NCI-H2107 (cell line): ENCODE measurements around the gene SNX9.
"Not testable (repeated sequence)": the region's sequence is repeated elsewhere in the genome, so short reads cannot be mapped to it uniquely, and the experiment has no call there.

ENCODE experiments used
- DNase-seq: peaks from one replicate; lab custom pipeline; 2025; lab: John Stamatoyannopoulos, UW

Gene SNX9

DNA sequence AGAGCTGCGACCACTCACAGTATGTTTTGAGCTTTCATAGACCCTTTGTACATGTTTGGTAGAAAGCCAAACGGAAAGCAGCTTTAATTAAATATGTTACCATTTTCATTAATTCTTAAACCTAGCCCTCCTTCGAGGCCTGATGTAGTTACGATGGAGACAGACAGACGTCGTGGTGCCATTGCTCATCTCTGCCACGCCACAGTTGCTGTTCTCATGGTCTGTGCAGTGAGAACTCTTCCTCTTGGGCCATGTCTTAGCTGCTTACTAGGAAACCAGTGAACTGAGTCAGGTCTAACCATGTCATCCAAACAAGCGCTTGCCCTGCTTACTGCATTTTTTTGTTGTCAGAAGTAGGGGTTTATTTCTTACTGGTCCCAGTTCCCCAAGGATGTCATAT lies 62.8 kb downstream of the SNX9 start:
- DNase-seq = no peak

DNA sequence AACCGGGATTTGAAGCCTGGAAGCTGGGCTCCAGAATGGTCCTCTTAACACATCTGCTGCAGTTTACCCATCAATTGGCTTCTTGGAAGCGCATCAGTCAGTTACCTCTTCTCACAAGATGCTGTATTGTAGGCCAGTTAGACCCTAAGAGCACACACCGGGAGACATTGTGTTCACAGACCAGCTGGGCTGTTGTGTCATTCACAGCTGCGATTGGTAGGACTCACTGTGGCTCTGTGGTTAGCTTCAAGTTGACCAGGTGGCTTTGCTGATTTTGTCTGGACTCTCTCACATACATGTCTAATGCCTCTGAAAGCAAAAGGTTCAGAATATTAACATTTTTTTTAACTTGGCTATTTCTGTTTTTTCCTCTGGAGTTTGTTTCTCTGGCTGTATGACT lies 64.8 kb downstream of the SNX9 start:
- DNase-seq = no peak

DNA sequence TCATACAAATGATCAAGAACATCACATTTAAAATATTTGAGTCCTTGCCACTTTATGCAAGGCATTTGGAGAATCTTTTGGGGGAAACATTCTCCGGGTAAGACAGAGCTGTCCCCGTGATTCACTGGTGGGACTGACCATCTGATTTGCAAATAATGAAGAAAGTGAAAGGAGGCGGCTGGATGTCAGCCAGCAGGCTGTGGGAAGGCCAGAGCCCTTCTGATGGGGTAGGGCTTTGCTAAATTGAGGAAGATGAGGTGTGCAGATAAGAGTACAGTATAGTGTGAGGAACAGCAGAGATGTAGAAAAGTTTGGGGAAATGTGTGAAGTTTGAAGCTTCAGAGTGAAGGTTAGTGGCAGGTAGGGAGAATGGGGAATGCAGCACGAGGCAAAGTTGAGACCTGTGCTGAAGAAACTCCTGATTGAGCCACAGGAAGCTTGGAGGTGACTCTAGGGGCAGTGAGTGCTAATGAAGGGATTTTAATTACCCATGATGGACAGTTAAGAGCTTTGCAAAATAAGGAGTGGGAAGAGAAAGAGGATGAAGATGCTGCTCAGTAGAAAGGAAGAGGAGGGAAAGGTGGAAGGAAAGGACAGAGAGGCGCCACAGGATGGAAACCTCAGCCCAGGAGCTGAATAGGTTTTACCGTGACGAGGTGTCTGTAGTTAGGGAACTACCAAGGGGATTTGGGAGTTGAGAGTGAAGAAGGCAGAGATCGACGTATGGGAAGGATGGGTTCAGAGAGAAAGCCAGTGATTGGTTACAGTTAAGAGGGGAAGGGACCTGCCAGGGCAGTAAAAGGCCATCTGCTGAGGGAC lies 68.7 kb downstream of the SNX9 start:
- DNase-seq = no peak

DNA sequence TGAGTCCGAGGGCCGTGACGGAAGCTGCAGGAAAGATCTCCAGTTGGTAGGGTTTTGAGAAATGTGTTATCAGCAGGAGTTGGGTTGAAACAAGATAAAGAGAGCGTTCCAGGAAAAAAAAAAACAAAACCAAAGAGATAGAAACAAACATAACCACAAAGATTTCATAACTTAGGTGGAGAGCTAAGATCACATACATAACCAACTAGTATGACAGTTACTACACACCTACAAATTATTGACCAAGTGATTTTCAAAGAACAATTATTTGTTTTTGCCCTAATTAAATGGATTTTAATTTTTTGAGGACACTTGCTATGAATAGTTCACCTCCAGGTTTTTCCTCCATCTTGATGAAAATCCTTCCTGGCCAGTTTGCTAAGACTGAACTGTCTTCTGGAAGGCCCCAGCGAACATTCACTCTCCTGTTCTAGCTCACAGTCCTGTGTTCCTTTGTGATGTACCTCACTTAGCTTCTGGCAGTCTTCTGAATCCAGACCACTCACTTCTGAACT lies 69.4 kb downstream of the SNX9 start:
- DNase-seq = no peak

DNA sequence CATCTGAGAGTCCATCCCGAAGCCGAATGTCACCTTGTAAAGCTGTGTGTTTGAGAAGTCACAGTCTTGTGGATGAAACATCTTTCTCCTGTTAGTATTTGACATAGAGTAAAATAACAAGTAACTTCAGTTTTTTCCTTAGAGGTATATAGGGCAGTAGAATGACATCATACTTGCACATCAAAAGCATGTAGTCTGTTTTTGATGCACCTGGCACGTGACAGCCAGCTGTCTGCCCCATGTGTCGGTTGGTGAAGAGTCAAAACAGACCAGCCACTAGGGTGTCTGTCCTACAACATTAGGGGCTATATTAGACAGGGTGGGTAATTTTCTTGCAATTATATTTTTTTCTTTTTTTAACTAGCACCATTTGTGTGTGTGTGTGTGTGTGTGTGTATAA lies 70.2 kb downstream of the SNX9 start:
- DNase-seq = no peak

DNA sequence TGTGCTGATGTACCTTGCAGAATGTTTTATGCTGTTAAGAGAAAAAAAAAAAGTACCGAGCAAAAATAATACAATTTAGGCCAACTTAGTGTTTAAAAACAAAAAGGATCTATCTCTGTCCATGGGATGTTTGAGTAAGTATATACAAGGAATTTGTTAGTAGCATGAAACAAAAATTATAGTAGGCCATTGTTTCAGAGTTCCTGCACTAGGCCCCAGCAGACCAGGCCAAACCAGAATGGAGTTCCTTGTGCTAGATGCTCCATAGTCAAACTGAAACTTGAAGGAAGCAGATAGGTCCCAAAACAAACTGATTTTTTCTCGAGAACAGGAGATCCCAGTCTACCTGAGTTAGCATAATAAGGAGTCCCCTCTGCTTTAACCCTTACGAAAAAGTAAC lies 72.5 kb downstream of the SNX9 start:
- no peak for DNase-seq

DNA sequence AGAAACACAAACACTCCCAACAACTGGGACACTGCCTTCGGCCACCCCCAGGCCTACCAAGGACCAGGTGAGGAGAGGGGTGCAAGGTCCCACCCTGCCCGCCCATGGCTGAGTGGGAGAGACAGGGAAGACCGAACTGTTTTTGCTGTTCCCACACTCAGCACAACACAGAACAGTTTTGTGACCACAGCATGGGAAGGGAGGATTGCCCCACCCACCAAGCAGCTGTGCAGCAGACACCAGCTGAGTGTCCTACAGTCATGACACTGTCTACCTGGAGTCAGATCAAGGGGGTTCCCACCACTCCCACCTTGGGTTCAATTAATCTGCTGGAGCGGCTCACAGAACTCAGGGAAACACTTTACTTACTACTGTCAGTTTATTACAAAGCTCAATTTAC lies 73.9 kb downstream of the SNX9 start:
- DNase-seq = no peak

DNA sequence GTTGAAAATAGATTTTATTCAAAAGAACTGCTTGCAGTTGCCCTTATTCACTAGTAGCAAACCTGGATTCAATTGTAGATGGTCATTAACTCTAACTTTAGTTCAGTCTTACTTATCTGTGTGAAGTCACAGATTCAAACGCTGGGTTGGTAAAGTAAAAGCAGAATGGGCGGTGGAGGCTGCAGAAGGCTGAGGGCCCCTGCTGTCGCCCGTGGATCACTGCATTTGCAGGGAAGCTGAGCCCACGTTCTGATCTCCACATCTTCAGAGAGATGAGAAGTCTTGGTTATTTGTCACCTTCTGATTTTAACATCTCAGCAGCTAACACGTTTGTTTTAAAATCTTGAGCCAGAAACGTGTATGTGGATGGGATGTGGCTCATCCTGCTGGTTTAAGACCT lies 75.1 kb downstream of the SNX9 start:
- no peak for DNase-seq

DNA sequence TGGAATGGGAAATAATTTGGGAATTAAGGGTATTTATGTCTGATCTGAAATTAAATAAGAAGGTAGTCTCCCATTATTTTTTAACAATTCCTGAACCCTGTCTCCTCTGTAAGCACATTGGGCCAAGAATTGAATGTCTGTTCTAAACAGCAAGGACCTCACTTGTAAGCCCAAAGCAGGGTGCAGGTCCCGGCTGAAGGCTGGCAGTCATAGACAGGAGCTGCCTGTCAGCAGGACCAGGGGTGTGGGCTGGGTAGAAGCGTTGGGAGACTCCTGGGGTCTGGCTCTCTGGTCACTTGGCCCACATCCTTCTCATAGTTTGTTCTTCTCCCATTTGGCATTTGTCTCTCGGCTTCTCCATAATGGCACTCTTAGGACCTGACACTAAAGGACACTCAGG lies 75.6 kb downstream of the SNX9 start:
- DNase-seq = no peak

DNA sequence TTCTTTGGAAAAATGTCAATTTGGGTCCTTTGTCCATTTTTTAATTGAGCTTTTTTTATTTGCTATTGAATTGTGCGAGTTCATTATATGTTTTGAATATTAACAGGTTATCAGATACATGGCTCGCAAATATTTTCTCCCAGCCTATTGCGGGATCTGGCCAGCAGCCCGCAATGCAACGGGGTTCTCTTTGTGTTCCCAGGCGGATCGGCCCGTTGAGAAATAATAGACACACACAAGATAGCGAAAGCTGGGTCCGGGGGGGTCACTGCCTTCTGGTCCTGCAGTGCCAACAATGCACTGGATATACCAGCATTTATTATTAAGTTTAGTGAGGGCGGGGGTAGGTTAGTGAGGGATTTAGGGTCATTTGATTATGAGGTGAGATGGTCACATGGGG lies 77.2 kb downstream of the SNX9 start:
- DNase-seq = not testable (repeated sequence)

DNA sequence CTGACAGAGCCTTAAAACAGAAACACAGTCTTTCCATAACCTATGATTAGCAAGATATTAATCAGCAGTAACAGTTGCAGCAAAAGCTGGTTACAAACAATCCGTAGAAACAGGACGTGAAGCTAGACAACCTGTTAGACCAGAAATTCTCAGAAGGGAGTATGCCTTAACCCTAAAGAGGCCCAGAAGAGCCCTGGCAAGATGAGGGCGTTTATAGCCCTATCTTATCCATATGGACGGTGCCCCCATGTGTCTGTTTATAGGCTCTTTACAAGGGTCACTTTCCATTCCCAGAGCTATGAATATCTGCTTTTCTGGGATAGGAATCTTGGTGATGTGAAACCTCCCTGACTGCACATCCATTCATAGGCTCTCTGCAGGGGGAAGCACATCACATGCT lies 77.7 kb downstream of the SNX9 start:
- not testable (repeated sequence) for DNase-seq

DNA sequence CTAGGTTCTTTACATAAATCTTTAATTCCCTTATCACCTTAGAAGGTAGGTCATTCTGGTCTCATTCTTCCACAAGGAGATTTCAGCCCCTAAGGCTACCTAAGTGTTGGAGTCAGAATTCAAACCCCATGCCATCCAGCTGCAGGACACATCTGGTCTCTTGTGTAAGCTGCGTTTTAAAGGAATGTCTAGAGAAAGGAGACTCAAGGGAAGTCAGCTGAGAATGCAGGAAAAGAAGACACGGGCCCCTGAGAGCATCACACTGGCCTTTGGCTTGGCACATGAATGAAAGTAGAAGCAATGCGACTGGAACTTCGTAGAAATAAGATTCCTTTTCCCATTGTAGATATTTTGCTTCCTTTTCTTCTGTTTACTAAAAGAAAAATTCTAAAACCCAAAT lies 82.0 kb downstream of the SNX9 start:
- DNase-seq = no peak

DNA sequence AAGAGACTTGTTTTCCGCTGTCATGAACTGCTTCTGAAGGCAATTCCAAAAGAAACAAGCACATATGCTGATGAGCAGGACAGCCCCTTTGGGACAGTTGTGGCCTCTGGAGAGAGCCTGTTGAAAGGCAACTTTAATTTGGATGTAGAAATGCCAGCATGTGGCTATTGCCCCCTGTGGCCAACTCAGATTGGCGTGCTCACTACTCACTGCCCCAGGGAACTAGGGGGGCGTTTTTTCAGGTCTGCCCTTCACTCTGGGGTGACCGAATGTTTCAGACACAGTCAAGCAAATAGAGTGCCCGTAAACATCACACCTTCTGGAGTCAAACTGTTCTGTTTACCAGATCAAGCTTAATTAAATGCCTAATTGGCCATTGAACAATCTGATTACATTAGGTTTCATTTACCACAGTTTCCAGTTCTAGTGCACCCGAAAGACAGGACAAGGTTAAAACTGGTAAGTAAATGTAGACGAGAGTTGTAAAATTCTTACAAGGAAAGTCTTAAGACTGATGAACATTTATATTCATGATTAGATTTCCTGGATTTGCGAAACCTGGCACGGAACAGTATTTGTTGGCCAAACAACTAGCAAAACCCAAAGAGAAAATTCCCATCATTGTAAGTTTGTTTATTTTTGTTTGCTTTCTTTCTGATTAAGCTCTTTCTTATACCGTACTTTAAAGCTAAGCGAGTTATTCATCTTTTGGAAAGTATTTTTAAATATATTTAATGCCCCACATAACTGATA lies 82.7 kb downstream of the SNX9 start:
- DNase-seq = no peak

DNA sequence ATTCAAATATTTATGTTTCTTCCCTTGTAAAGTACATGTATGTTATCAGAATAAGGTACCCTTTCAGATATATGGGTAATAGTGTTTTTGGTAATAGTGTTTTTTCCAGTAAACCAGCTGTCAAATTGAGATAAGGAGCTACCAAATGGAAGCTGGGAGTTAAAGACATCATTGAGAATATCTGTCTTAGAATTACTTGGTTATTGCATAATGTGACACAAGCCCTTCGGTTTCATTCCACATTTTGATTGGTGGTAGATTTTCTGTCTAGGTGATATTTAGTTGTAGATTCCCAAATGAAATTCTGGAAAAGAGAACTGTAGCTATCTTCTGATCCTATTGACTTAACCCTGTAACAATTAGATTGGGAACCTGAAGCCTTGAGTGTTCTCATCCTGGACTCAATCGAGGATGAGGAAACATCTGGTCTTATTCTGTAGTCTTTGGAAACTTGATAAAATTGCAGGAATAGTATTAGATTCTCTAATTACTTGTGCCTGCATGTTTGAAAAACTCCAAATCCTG lies 83.6 kb downstream of the SNX9 start:
- no peak for DNase-seq

DNA sequence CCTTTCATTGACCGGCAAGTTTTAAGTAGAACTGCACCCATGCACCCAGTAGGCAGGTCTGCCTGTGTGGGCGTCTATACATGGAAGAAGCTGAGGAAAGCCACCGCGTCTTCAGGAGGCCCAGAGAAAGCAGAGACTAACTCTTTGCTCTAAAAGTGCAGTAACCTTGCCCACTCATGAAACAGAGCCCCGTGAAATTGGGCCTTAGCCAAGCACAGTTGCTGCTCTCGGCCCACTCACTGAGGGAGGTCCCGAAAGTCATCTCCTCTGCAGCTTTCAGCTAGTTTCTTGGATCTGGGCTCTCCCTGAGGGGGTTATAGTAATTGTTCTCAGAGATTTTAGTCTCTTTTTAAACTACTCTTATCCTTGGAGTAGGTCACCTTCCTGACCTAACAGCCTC lies 84.6 kb downstream of the SNX9 start:
- DNase-seq = no peak

DNA sequence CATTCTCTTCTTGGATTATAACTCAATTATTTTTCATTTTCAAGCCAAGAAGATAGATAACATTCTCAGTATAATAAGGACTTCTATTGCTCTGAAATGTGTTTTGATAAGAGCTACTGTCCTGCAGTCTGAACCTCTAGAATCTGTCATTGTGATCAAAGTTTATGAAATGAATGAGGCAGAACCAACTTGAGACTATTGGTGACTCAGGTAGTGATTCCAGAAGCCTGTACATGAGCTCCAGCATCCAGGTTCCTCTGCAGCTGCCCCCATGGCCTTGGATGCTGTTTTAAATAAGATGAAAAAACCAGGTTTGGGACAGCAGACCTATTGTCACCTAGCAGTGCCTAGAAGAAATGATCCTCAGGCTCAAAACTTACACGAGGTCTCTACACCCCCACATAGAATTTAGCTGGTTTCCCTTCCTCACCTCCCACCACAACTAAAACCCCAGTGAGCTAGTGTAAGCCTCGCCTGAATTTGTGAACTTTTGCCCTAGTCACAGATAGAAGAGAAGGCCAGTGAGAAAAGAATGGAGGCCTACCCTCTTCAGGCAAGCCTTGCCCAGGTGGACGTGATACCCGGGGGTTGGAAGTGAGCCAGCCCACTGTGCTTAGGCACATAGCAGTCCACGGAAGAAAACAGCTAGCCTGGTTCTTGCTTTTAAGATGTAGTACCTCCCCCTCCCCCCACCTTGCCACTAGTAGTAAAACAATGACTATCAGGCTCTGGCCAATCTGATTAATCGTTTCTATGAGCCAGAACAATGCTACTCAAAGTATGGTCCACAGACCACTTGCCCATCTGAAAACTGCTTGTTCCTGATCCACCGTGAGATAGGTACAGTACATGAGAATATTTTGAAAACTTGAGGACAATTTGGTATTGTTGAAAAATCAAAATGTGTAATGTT lies 85.6 kb downstream of the SNX9 start:
- no peak for DNase-seq

DNA sequence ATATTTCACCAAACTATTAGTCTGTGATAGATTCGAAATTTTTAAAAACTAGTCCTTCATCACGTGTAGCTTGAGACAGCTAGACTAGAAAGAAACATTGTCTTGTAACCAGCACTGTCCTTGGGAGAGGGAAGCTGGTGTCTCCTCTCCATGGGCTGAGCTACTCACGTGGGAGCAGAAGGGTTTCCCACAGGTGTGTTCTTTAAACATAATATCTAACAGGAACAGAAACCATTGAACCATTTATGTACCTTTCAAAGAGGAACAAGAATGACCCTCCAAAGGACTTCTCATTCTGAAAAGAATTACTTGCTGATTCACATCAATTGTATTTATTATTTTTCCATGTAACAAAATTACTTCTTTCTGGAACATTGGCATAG lies 86.2 kb downstream of the SNX9 start:
- DNase-seq = no peak

DNA sequence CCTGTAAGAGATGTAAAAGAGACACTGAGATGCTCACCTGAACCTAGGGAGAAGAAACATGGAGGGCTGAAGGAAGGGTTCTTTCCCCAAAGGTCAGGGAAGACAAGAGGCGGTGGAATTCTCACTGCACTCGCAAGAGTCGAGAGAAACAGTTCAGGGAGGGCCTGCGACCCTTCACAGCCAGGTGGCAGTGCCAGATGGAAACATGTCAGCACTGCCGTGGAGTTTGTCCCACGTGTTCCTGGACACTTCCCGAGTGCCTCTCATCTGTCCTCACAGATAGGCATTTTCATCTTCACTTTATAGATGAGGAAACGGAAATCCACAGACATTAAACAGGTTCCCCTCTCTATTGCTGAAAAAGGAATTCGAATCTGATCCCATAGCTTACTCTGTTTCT lies 88.2 kb downstream of the SNX9 start:
- DNase-seq = no peak

DNA sequence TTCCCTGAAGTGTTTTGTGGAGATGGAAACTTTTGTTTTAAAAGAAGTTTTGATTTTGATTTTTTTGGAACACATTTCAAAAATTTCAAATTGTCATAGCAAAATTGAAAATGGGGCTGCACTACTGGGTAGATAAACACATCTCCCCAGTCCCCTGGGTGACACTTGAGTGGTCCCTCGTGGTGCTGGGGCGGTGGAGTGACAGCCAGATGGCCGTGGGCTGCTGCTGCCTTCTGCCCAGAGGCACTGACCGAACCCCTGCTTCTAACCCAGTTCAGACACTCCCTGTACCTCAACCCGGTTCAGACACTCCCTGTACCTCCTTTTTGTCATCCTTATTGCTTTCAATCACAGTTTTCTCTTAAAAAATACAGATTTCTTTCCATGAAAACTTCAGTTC lies 88.7 kb downstream of the SNX9 start:
- no peak for DNase-seq

DNA sequence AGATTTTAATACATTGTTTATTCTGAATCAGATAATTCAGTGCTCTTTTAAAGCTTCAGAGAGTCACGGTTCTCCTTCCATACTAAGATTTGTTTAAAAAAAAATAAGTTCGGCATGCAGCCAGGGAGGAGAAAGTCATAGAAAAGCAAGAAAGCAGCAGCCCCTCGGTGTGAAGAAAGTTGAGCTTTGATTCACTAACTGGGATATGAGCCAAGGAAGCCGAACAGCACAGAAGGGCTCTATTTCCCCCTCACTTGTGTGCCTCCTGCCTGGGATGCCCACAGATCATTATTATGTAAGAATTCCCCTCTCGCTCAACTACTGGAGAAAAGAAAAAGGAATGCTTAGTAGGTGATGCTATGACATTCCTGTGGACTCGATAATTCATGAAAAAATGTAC lies 89.3 kb downstream of the SNX9 start:
- DNase-seq = no peak

DNA sequence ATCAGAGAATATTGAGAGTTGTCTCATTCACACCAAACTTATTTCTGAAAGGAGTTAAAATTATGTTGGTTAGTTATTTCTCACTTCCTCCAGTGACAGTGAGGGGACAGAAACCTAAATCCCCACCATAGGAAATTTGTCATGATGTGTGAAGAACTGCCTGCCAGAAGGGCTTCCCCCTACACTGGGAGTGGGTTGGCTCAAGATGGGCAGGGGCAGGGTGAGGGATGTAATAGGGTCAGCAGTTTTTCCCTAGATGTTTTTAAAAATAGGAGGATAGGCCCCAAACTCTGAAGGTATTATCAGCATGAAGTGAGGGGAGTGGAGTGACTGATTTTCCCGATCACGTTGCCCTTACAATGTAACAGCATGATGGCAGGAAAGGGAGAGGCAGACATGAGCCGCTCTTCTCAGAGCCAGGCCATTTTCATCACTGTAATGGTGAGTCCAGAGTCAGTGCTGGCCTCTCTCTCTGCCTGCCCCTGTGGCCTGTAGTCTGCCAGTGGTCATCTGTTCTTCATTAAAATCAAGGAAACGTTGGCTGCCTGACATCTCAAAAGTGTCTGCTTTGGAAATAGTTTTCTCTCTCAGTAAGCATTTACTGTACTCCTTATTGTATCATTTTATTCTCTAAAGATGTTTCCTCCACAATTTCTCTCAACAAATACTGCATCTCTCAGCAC lies 98.8 kb downstream of the SNX9 start:
- DNase-seq = no peak

DNA sequence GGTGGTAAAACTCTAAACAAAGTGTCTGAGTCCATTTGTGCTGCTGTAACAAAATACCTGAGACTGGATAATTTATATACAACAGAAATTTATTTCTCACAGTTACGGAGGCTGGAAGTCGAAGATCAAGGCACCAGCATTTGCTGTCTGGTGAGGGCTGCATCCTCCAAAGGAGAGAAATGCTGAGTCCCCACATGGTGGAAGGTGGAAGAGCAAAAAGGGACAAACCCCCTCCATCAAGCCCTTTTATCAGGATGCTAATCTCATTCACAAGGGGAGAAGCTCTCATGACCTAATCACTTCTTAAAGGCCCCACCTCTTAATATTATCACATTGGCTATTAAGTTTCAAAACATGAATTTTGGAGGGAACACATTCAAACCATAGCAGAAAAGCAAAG lies 102.7 kb downstream of the SNX9 start:
- DNase-seq = no peak
